Measurements from ENCODE around the gene TRIM54.

The TRIM54 gene, protein sequence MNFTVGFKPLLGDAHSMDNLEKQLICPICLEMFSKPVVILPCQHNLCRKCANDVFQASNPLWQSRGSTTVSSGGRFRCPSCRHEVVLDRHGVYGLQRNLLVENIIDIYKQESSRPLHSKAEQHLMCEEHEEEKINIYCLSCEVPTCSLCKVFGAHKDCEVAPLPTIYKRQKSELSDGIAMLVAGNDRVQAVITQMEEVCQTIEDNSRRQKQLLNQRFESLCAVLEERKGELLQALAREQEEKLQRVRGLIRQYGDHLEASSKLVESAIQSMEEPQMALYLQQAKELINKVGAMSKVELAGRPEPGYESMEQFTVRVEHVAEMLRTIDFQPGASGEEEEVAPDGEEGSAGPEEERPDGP

DNA sequence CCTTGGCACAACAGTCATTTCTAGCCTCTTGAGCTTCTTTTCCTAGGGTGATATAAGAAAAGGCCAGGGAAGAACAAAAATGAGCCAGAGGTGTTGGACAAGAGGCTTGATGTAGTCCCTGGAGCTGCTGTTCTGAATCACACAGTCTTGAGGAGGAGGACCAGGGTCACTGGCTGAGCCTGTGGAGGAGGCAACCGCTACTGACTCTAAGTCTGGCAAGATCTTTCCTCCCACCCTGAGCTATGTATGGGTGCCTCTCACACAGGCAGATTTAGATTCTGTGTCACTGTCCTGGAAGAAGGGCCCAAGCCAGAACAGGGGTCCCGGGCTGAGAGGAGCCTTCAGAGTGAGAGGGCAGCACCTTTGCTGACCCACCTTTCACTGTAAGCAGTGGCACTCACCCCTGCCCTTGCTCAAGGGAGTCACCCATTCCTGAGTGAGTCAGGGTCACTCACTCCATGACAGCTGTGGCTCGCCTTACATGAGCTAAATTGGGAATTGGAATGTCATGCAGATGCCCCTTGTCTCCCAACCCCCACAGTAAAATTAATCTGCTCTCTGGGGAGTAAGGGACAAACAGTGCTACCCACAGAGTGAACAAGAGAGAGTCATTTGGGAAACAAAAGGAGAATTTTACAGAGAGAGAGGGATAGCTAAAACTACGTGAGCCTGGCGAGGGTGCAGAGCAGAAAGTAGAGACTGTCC is at the start of gene TRIM54:
TSS of gene TRIM54 (plus strand) at position 575 of the 705 bp plus-strand sequence. CDS start 303 bp downstream, outside the sequence.
- no peak for DNase-seq

GRCh38 chr2:27233341-27233740 is 48.9 kb upstream of the TRIM54 start:
- DNase-seq: no peak

GRCh38 chr2:27236136-27236535 is 46.1 kb upstream of the TRIM54 start:
- DNase-seq: no peak

DNA sequence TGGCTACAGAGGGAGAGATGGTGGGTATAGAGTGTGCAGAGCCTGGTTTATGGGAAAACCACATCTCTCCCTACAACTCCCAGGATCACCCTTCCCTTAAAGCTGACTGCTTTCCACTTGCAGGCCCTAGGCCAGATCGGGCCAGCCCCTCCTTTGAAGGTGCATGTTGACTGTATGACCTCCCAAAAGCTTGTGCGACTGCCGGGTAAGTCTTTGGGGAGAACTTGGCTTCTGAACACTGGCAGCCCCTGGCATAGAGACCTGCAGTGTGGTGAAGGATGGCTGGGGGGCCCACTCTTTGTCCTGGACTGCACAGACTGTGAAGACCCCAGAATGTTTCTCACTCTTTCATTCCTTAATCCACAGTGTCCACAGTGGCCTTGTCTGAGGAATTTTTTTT is 45.6 kb upstream of the TRIM54 start:
- DNase-seq: no peak

DNA sequence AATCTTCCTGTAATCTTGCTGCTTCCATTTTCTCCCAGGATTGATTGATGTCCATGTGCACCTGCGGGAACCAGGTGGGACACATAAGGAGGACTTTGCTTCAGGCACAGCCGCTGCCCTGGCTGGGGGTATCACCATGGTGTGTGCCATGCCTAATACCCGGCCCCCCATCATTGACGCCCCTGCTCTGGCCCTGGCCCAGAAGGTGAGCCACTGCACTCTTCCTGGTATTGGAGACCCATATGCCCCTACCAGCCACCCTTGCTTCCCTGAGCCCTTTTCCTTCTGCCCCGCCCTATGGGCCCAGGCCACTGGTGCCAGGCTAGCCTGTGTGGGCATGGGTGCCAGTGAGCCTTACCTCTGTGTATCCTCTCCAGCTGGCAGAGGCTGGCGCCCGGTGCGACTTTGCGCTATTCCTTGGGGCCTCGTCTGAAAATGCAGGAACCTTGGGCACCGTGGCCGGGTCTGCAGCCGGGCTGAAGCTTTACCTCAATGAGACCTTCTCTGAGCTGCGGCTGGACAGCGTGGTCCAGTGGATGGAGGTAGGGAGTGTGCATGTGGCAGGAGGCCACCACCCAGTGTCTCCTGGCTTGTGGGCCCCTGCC is 44.8 kb upstream of the TRIM54 start:
- DNase-seq: no peak

DNA sequence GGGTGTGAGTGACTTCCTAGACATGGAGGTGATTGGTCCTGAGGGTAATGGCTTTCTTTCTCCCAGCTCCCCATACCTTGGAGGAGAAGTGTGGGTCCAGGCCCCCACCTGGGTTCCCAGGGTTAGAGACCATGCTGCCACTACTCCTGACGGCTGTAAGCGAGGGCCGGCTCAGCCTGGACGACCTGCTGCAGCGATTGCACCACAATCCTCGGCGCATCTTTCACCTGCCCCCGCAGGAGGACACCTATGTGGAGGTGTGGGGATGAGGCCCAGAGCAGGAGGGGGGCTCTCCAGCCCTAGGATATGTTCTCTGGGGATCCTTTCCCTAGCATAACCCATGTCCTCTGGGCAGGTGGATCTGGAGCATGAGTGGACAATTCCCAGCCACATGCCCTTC is 43.3 kb upstream of the TRIM54 start:
- no peak for DNase-seq

DNA sequence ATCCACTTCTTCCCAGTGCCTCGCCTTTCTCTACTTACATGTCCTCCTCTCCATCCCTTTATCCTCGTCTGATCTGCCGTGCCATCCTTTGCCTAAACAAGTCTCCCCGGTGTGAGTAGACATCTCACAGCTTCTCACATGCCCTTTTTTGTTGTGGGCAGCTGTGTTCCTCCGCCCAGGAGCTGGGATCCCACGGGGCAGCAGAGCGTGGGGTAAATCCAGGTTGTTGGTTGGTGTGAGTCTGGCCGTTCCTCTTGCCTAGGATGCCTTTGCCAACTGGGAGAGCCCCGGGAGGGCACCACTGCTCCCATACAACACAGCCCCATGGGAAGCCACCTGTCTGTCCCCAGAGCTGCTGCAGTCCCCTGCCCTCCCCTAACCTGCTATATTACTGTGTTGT is 41.8 kb upstream of the TRIM54 start:
- no peak for DNase-seq

DNA sequence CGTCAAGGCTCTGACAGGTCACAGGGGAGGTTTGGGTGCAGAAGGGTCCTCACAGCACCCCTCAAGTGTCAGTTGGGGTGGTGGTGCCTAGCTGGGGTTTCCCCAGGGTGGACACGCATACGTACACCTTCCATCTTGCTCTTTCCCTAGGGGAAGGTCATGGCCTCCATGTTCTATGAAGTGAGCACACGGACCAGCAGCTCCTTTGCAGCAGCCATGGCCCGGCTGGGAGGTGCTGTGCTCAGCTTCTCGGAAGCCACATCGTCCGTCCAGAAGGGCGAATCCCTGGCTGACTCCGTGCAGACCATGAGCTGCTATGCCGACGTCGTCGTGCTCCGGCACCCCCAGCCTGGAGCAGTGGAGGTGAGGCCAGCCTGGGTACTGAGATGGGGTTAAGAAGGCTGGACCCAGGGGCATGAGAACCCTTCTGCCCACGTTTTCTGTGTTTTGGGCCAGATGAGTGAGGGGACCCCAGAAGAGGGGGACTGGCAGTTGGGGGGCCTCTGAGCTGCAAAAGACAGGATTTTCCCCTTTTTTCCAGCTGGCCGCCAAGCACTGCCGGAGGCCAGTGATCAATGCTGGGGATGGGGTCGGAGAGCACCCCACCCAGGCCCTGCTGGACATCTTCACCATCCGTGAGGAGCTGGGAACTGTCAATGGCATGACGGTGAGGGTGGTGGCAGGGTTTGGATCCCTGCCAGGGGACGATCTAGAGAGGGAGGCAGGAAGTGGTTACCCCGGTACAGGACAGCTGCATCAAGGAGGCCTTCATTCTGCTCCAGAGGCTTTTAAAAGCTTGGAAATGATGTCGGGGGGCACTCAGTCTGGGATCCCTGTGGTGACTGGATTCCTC is 40.2 kb upstream of the TRIM54 start:
- DNase-seq: peak in 1 of 2 experiments; percentile 9

DNA sequence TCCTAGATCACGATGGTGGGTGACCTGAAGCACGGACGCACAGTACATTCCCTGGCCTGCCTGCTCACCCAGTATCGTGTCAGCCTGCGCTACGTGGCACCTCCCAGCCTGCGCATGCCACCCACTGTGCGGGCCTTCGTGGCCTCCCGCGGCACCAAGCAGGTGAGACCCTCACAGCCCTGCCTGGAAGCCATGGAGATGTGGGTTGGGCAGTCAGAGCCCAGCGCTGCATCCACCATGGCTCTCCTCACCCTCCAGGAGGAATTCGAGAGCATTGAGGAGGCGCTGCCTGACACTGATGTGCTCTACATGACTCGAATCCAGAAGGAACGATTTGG is 39.6 kb upstream of the TRIM54 start:
- no peak for DNase-seq

GRCh38 chr2:27243391-27244130 is 38.7 kb upstream of the TRIM54 start:
- no peak for DNase-seq

DNA sequence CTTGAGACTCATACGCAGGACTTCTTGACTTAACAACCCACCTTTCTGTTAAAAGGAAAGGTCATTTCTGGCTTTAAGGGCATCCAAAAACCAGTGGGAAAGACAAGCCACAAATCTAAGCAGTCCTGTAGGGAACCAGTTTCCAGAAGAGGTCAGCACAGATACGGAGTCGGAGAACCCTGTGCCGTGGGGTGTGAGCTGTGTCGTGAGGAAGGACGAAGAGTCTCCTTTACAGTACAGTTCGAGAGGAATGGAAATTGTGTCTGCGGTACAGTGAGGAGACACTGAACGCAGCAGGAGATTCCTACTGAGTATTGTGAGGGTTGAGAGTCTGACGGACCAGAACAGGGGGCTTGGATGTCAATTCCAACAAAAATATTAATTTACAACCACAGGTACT is 37.1 kb upstream of the TRIM54 start:
- no peak for DNase-seq

DNA sequence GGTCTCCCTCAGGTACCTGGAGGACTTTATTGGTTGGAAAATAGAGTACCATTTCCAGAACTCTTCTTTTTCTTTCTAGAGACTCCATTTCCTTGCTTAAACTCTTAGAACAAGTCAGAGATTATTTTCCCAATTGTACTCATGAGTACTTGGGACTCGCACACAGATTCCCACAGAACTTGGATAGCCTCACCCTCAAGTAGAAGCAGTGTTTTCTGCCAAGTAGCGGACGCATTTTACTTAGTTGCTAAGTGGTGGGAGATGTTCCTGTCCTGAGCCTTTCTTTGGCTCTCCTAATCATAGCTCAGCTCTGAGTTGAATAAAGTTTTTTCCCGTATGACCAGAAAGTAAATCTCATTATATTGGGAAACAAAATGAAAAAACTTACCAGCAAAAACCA is 36.6 kb upstream of the TRIM54 start:
- no peak for DNase-seq

DNA sequence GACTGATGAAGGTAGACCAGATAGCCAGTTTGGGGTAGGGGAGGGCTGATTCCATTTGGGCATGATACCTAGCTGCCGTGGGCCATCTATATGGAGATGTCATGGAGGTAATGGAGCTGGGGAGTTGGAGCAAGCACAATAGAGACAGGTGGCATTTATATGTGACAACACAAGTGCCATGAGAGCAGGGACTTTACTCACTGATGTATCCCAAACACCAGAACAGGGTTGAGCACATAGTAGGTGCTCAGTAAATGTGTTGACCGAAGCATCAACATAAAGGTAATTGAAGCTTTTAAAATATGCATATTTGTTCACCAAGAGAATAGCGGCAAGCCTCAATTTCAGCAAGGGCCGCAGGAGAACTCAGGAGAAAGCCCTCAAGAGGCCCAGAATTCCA is 34.3 kb upstream of the TRIM54 start:
- DNase-seq: no peak

GRCh38 chr2:27249159-27249890 is 32.9 kb upstream of the TRIM54 start:
- DNase-seq: no peak

- DNase-seq: peak; percentile 46 to 54
Measured at GRCh38 chr2:27249891-27250651, 32.2 kb upstream of the TRIM54 start.

GRCh38 chr2:27250652-27251379 is 31.4 kb upstream of the TRIM54 start:
- no peak for DNase-seq

DNA sequence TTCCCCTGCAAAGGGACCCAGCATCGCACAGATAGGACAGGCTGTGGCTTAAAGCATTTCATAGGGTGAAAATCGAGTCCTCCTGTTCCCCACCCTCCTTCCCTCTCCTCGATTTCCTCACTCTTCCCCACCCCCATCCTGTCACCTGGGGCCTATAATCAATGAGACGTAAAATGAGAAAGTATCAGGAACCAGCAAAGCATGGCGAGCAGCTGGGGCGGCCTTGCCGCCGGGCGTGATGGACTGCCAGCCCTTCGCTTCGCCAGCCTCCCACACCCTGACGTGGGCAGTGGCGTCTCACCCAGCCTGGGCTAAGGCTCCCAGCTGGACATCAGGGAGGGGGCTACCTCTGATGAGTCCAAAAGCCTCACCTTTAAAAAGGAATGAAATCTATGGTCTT is 30.5 kb upstream of the TRIM54 start:
- no peak for DNase-seq

GRCh38 chr2:27255187-27255586 is 27.0 kb upstream of the TRIM54 start:
- DNase-seq: no peak

DNA sequence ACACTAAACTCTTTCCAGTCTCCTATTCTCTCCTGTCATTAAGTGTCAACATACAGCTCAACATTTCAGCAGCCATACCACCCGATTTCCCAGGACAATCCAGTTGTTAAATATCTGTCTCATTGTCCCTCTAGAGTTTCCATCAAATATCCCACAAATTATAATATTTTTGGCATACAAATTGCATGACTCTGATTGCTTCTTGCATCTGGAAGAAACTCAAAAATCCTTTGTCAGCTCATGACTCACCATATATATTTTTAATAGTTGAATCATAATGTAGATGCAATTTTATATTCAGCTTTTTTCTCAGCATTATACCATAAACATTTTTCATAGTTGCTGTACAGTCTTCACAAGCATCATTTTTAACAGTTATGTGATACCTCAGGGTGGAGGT is 26.6 kb upstream of the TRIM54 start:
- no peak for DNase-seq

GRCh38 chr2:27256855-27257454 is 25.3 kb upstream of the TRIM54 start:
- no peak for DNase-seq

Measured in Kasumi-1 (cell line).